Measurements from ENCODE around the gene SORCS2. TPM values are rescaled to one million over a fixed set of nuclear protein-coding genes. Genes with fewer than 3 reads are reported as not detected.

The SORCS2 gene
- total RNA-seq, 1 experiment from 2014 or later: not detected

DNA sequence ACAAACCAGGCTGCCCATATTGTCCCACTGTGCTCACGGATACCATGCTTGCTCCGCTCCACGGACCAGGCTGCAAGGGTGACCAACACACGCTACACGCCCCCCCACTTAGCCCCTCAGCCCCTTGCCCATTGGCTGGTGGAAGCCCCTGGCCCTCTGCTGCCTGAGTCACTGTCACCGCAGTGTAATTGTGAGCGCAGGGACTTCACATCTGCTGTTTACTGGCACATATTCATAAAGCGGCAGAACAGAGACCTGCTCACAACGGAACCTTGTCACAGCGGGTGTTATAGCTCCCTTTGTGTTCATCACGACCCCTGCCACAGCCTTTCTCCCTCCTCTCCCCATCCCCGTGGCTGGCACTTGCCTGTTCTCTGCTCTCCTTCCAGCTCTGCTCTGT is 158.7 kb downstream of the SORCS2 start:
- DNase-seq (ENCODE audit: unreplicated experiment): no peak
- Mint-ChIP-seq H3K27me3 (ENCODE audit: insufficient read depth, unreplicated experiment) (peaks cover 22% of the 10 kb centered on the region), H3K4me1 (ENCODE audit: insufficient read depth, unreplicated experiment) (no peaks in the 10 kb centered on the region), H3K36me3 (ENCODE audit: insufficient read depth, unreplicated experiment) (no peaks in the 10 kb centered on the region), H3K27ac (ENCODE audit: low read depth, unreplicated experiment) (no peak overlapping the region), H3K4me3 (ENCODE audit: unreplicated experiment) (no peak overlapping the region), H3K9me3 (ENCODE audit: unreplicated experiment) (peaks cover 9% of the 10 kb centered on the region)
- CTCF ChIA-PET: no interaction called here
- TF ChIP-seq, protein P1, sequence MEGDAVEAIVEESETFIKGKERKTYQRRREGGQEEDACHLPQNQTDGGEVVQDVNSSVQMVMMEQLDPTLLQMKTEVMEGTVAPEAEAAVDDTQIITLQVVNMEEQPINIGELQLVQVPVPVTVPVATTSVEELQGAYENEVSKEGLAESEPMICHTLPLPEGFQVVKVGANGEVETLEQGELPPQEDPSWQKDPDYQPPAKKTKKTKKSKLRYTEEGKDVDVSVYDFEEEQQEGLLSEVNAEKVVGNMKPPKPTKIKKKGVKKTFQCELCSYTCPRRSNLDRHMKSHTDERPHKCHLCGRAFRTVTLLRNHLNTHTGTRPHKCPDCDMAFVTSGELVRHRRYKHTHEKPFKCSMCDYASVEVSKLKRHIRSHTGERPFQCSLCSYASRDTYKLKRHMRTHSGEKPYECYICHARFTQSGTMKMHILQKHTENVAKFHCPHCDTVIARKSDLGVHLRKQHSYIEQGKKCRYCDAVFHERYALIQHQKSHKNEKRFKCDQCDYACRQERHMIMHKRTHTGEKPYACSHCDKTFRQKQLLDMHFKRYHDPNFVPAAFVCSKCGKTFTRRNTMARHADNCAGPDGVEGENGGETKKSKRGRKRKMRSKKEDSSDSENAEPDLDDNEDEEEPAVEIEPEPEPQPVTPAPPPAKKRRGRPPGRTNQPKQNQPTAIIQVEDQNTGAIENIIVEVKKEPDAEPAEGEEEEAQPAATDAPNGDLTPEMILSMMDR (IDR thresholded peaks at IDR 0.05; ENCODE audit: unreplicated experiment): no peak
- no TSS peak for BruUV-seq (replicated peaks)
- POLR2A ChIA-PET: no interaction called here
- intact Hi-C loops (cut with micrococcal nuclease): no loop called here

DNA sequence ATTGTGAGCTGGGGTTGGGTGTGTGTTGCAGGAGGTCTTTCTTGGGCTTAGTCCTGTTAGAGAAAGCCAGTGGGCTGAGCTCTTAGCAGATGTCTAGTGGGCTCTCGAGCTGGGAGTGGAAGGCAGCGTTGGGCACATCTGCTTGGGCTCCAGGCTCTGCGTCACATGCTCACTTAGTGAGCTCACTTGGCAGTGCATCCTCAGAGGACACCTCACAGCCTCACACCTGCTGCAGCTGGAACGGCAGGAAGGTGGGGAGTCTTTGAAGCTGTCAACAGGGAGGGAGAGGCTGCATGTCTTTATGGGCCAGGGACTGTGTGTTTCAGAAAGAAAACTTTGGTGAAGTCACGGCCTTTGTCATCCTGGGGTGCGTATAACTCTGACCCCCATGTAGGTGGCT is 160.1 kb downstream of the SORCS2 start:
- Mint-ChIP-seq H3K4me3 (ENCODE audit: unreplicated experiment) (no peak overlapping the region), H3K36me3 (ENCODE audit: insufficient read depth, unreplicated experiment) (no peaks in the 10 kb centered on the region), H3K9me3 (ENCODE audit: unreplicated experiment) (no peaks in the 10 kb centered on the region), H3K27ac (ENCODE audit: low read depth, unreplicated experiment) (no peak overlapping the region), H3K4me1 (ENCODE audit: insufficient read depth, unreplicated experiment) (no peaks in the 10 kb centered on the region), H3K27me3 (ENCODE audit: insufficient read depth, unreplicated experiment) (peaks cover 22% of the 10 kb centered on the region)
- POLR2A ChIA-PET: interaction anchor here (0.7 kb wide), 1 partner anchor 14 kb away, joined by 3 read pairs; no protein-coding TSS in a partner anchor
- no peak for DNase-seq (ENCODE audit: unreplicated experiment)
- intact Hi-C loops (cut with micrococcal nuclease): no loop called here
- TF ChIP-seq, protein P1 (IDR thresholded peaks at IDR 0.05; ENCODE audit: unreplicated experiment): no peak
- BruUV-seq (replicated peaks): no TSS peak
- CTCF ChIA-PET: interaction anchor here (0.6 kb wide), 1 partner anchor 57 kb away, joined by 3 read pairs; no protein-coding TSS in a partner anchor

DNA sequence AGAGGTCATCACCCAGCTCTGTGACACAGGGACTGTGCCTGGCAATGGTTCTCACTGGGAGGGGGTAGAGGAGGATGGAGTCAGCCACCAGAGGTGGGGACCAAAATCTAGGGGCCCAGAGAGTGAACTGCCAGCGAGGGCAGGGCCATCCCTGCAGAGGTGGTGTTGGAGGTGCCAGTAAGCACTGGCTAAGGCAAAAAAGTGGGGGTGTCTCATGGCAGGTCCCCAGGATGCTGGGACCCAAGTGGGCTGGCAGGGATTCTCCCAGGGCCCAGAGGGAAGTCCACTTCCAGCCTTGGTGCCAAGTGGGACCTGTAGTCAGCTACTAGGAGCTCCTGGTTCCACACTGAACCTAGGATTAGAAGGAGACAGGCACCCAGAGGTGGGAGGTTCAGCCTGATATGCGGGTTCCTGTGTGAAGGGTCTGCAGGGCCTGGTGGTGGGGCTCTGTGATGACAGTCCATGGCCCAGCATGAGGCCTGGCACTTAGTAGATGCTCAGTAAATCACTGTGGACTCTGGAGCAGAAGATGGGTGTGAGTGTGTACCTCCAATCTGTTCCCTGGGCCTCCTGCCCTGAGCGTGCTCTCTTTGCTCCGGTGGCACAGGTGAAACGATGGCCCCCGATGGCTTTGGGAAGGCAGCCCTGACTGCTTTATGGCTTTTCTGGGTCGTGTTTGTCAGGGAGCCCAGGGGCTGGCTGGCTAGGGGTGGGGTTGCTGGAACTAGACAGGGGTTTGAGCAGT is 160.9 kb downstream of the SORCS2 start:
- no peaks in the 10 kb centered on the region for H3K9me3 Mint-ChIP-seq (ENCODE audit: unreplicated experiment)
- ChIA-PET CTCF (interaction anchor here (0.6 to 0.7 kb wide), 2 partner anchors 57 to 629 kb away, joined by 3 read pairs; no protein-coding TSS in a partner anchor), POLR2A (no interaction called here)
- no peak overlapping the region for H3K27ac Mint-ChIP-seq (ENCODE audit: low read depth, unreplicated experiment)
- no peak for DNase-seq (ENCODE audit: unreplicated experiment)
- peaks cover 22% of the 10 kb centered on the region for H3K27me3 Mint-ChIP-seq (ENCODE audit: insufficient read depth, unreplicated experiment)
- H3K4me1 Mint-ChIP-seq (ENCODE audit: insufficient read depth, unreplicated experiment): no peaks in the 10 kb centered on the region
- H3K36me3 Mint-ChIP-seq (ENCODE audit: insufficient read depth, unreplicated experiment): no peaks in the 10 kb centered on the region
- no peak overlapping the region for H3K4me3 Mint-ChIP-seq (ENCODE audit: unreplicated experiment)
- intact Hi-C loops (cut with micrococcal nuclease): no loop called here
- TF ChIP-seq, protein P1 (IDR thresholded peaks at IDR 0.05; ENCODE audit: unreplicated experiment): no peak
- BruUV-seq (replicated peaks): no TSS peak

DNA sequence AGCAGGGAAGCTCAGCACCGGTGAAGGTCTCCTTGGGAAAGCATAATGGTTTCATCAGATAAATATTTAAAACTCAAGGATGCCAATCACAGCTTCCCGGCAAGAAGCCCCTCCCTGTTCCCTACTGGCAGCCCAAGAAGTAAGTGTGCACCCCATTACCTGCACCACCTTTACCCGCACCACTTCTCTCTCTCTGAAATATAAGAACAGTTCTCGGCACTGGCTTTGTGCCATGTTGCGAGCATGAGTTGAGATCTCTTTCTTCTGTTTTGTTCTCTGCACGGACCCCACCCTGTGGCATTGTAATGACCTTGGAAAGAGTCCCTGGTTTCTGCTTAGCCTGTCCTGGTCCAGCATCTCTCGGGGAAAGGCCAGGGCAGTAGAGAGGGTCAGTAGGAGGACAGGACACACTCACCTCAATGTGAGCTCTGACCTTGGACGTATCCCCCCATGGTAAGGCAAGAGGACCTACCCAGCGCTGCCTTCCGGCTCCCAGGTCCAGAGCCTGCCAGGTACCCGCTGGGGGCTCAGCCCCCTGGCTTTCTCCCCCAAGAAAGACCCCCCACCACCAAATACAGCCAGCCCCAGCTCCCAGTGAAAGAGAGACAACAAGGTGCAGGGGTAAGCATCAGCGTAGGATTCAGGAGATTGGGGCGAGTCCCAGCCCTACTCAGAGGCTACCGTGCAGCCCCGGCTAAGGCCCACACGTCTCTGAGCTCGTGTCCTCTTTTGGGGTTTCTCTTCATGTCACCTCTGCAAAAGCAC is 161.7 kb downstream of the SORCS2 start:
- Mint-ChIP-seq H3K36me3 (ENCODE audit: insufficient read depth, unreplicated experiment) (no peaks in the 10 kb centered on the region), H3K27ac (ENCODE audit: low read depth, unreplicated experiment) (no peak overlapping the region), H3K4me3 (ENCODE audit: unreplicated experiment) (no peak overlapping the region), H3K27me3 (ENCODE audit: insufficient read depth, unreplicated experiment) (peaks cover 22% of the 10 kb centered on the region), H3K9me3 (ENCODE audit: unreplicated experiment) (no peaks in the 10 kb centered on the region), H3K4me1 (ENCODE audit: insufficient read depth, unreplicated experiment) (no peaks in the 10 kb centered on the region)
- BruUV-seq (replicated peaks): no TSS peak
- intact Hi-C loops (cut with micrococcal nuclease): no loop called here
- no peak for DNase-seq (ENCODE audit: unreplicated experiment)
- TF ChIP-seq, protein P1 (IDR thresholded peaks at IDR 0.05; ENCODE audit: unreplicated experiment): no peak
- ChIA-PET CTCF (interaction anchor here (0.5 to 0.7 kb wide), 3 partner anchors 142 to 664 kb away, joined by 3 to 4 read pairs (median 3); no protein-coding TSS in a partner anchor), POLR2A (no interaction called here)

All from MCF 10A (cell line).